ENCODE measurements around the gene FAM163B. TPM values are rescaled to one million over a fixed set of nuclear protein-coding genes. Genes with fewer than 3 reads are reported as not detected.

The FAM163B gene
- total and polyA plus RNA-seq, 9 of the 15 experiments (the other 6 are each of a cell fraction or from before 2014, with no cell fraction given), result not detected

- no peak for TF ChIP-seq MGA (IDR thresholded peaks at IDR 0.05)
Measured at GRCh38 chr9:133638711-133639110, 29.5 kb upstream of the FAM163B start (continued).

All from K562 (cell line).